Adipose tissue (tissue), 3 donors: ENCODE data around the gene ZNF326. TPM values are rescaled to one million over a fixed set of nuclear protein-coding genes. Genes with fewer than 3 reads are reported as not detected.
"Not testable (repeated sequence)": the region's sequence is repeated elsewhere in the genome, so short reads cannot be mapped to it uniquely, and the experiment has no call there.

Experiments used
- H3K27ac ChIP-seq: one replicate; pipeline ENCODE4 v1.5.1; 2013; ENCODE audit warnings: low read depth, low read length
- WGBS, 3 donors: extraction: QIAGEN DNeasy Blood & Tissue Kit; methylation state at CpG; one replicate each; pipeline ENCODE4 v1.1.7; 2013; 5-methylcytosine and 5-hydroxymethylcytosine counted together
- polyA plus RNA-seq, 3 donors: library from polyadenylated mRNA; stranded (reverse); fragments of 200-250 nt; gene quantifications; one replicate each; pipeline ENCODE4 v1.2.3, GENCODE V29; 2013
- donor health status: healthy with polysubstance abuse.
- donor health status: Bipolar disorder and iron deficiency.
- donor health status: healthy.

ZNF326 gene
- polyA plus RNA-seq, 3 donors = 6.3 to 16.0 (median 9.8) TPM

GRCh38 chr1:89962024-89962741 lies 32.7 kb upstream of the ZNF326 start:
- H3K27ac ChIP-seq = no peak overlapping the region
- WGBS, 3 donors = 25 to 79% (median 38%) methylated on average over 6 of the region's 6 CpGs

- no peak overlapping the region for H3K27ac ChIP-seq
- WGBS, 3 donors = 88 to 90% (median 89%) methylated on average over 1 of the region's 1 CpG
Measured at GRCh38 chr1:89962742-89963075, 32.2 kb upstream of the ZNF326 start.

- WGBS, 3 donors = 51 to 62% (median 61%) methylated on average over 4 of the region's 4 CpGs
- no peak overlapping the region for H3K27ac ChIP-seq
Measured at GRCh38 chr1:89965193-89965768, 29.6 kb upstream of the ZNF326 start.

GRCh38 chr1:89966656-89967055 lies 28.3 kb upstream of the ZNF326 start:
- no peak overlapping the region for H3K27ac ChIP-seq
- 24 to 64% (median 29%) methylated on average over 5 of the region's 5 CpGs for WGBS, 3 donors

GRCh38 chr1:89971600-89971999 lies 23.3 kb upstream of the ZNF326 start:
- no peak overlapping the region for H3K27ac ChIP-seq
- 65 to 75% (median 67%) methylated on average over 1 of the region's 1 CpG for WGBS, 3 donors

- H3K27ac ChIP-seq = no peak overlapping the region
Measured at GRCh38 chr1:89972024-89972423, 22.9 kb upstream of the ZNF326 start.

- WGBS, 3 donors = 82 to 93% (median 87%) methylated on average over 8 of the region's 8 CpGs
- H3K27ac ChIP-seq = no peak overlapping the region
Measured at GRCh38 chr1:89973471-89974127, 21.3 kb upstream of the ZNF326 start.

- 94 to 97% (median 97%) methylated on average over 4 of the region's 4 CpGs for WGBS, 3 donors
- H3K27ac ChIP-seq = no peak overlapping the region
Measured at GRCh38 chr1:89974256-89974655, 20.7 kb upstream of the ZNF326 start.

GRCh38 chr1:89974696-89975470 lies 20.0 kb upstream of the ZNF326 start:
- no peak overlapping the region for H3K27ac ChIP-seq
- 59 to 65% (median 62%) methylated on average over 4 of the region's 4 CpGs for WGBS, 3 donors

GRCh38 chr1:89975540-89976125 lies 19.3 kb upstream of the ZNF326 start:
- no peak overlapping the region for H3K27ac ChIP-seq
- 37 to 79% (median 47%) methylated on average over 4 of the region's 4 CpGs for WGBS, 3 donors

- H3K27ac ChIP-seq = no peak overlapping the region
- 94 to 97% (median 95%) methylated on average over 1 of the region's 1 CpG for WGBS, 3 donors
Measured at GRCh38 chr1:89978755-89979154, 16.2 kb upstream of the ZNF326 start.

GRCh38 chr1:89980605-89981004 lies 14.3 kb upstream of the ZNF326 start:
- no peak overlapping the region for H3K27ac ChIP-seq
- 65 to 73% (median 66%) methylated on average over 4 of the region's 4 CpGs for WGBS, 3 donors

- 63 to 89% (median 82%) methylated on average over 2 of the region's 2 CpGs for WGBS, 3 donors
- not testable (repeated sequence) for H3K27ac ChIP-seq
Measured at GRCh38 chr1:89982846-89983245, 12.1 kb upstream of the ZNF326 start.

- 97 to 98% (median 97%) methylated on average over 25 to 31 of the region's 33 CpGs for WGBS, 3 donors
- H3K27ac ChIP-seq = not testable (repeated sequence)
Measured at GRCh38 chr1:89984564-89985116, 10.3 kb upstream of the ZNF326 start.

- H3K27ac ChIP-seq = no peak overlapping the region
Measured at GRCh38 chr1:89986020-89986419, 8.9 kb upstream of the ZNF326 start.

- no peak overlapping the region for H3K27ac ChIP-seq
- 2% methylated on average over 3 of the region's 3 CpGs for WGBS, 3 donors
Measured at GRCh38 chr1:89987159-89987819, 7.6 kb upstream of the ZNF326 start.

- 93 to 95% (median 94%) methylated on average over 23 of the region's 23 CpGs for WGBS, 3 donors
- H3K27ac ChIP-seq = no peak overlapping the region
Measured at GRCh38 chr1:89989099-89989498, 5.8 kb upstream of the ZNF326 start.

- WGBS, 3 donors = 38 to 86% (median 77%) methylated on average over 3 of the region's 3 CpGs
- no peak overlapping the region for H3K27ac ChIP-seq
Measured at GRCh38 chr1:89989799-89990198, 5.1 kb upstream of the ZNF326 start.
